Panc1 (cell line): ENCODE data around the gene PRKCA. TPM values are rescaled to one million over a fixed set of nuclear protein-coding genes. Genes with fewer than 3 reads are reported as not detected.

ENCODE experiments used
- ATAC-seq: fragments of 200-7000 bp; cut with Tn5 transposase; 2 replicates; pipeline ENCODE4 v1.9.1; 2020; ENCODE audit warnings: mild to moderate bottlenecking, moderate library complexity
- BruUV-seq: library from RNA; stranded (reverse); fragments of 400-500 nt; replicated peaks from 2 replicates; lab custom pipeline; 2021; lab: Mats Ljungman, UMichigan
- CTCF ChIA-PET: fragments of 300-600 bp; sonication (Branson Sonifier 250); formaldehyde crosslinking; loops from one replicate; lab custom pipeline; 2022; ENCODE audit warnings: antibody characterized with exemption; lab: Charles Lee
- POLR2A ChIA-PET: fragments of 300-600 bp; sonication (Branson Sonifier 250); formaldehyde crosslinking; loops from one replicate; lab custom pipeline; 2022; ENCODE audit warnings: antibody characterized with exemption; lab: Charles Lee
- DNase-seq: peaks from one replicate; pipeline ENCODE4 v3.0.0-alpha.2; 2010; ENCODE audit warnings: low read depth, low spot score
- H3K27ac ChIP-seq: 2 replicates; pipeline ENCODE4 v1.5.1; 2011; ENCODE audit warnings: mild to moderate bottlenecking, low read length, inconsistent platforms
- H3K27me3 ChIP-seq: fragments of 200-500 bp; sonication (Bioruptor generic); 2 replicates; pipeline ENCODE4 v1.6.0; 2014; ENCODE audit warnings: low read length, inconsistent platforms; ENCODE audit not compliant: control insufficient read depth, insufficient read depth
- H3K36me3 ChIP-seq: fragments of 200-500 bp; sonication (Bioruptor generic); 2 replicates; pipeline ENCODE4 v1.5.1; 2014; ENCODE audit warnings: inconsistent platforms, mild to moderate bottlenecking, low read length, moderate library complexity; ENCODE audit not compliant: control insufficient read depth, insufficient read depth
- H3K4me1 ChIP-seq: 2 replicates; pipeline ENCODE4 v1.5.1; 2011; ENCODE audit warnings: inconsistent platforms, mild to moderate bottlenecking, low read length, moderate library complexity; ENCODE audit not compliant: control insufficient read depth, insufficient read depth
- H3K4me3 ChIP-seq, 2 experiments: 2 replicates each; pipeline ENCODE4 v1.5.1; 2011 to 2012; ENCODE audit warnings: low read depth in 2 of 2, low read length in 2 of 2, mild to moderate bottlenecking in 2 of 2, inconsistent platforms in 1 of 2, moderate library complexity in 1 of 2
- H3K9me3 ChIP-seq: fragments of 200-500 bp; sonication (Bioruptor generic); 2 replicates; pipeline ENCODE4 v1.5.1; 2014; ENCODE audit warnings: low read depth, mild to moderate bottlenecking, inconsistent platforms, low read length, moderate library complexity; ENCODE audit not compliant: control insufficient read depth, insufficient read depth
- CTCF ChIP-seq: fragments of 450-650 bp; IDR thresholded peaks from 2 replicates; pipeline ENCODE4 v1.5.1; 2017; ENCODE audit warnings: mild to moderate bottlenecking
- POLR2AphosphoS5 ChIP-seq: IDR thresholded peaks from 2 replicates; pipeline ENCODE4 v1.6.1; 2012; ENCODE audit warnings: mild to moderate bottlenecking, low read depth, low read length, moderate library complexity
- REST ChIP-seq, 2 experiments: IDR thresholded peaks; 2 replicates each; pipeline ENCODE4 v1.6.1; 2011 to 2012; ENCODE audit warnings: low read depth in 2 of 2, control low read depth in 1 of 2, low read length in 1 of 2, mild to moderate bottlenecking in 1 of 2, moderate library complexity in 1 of 2; ENCODE audit not compliant: insufficient read depth in 1 of 2
- SIN3A ChIP-seq: IDR thresholded peaks from 2 replicates; pipeline ENCODE4 v1.6.1; 2012; ENCODE audit warnings: low read depth, mild to moderate bottlenecking, low read length, moderate library complexity, borderline replicate concordance; ENCODE audit not compliant: insufficient read depth
- TCF7L2 ChIP-seq: IDR thresholded peaks from 2 replicates; pipeline ENCODE4 v1.6.1; 2011; ENCODE audit warnings: mild to moderate bottlenecking, low read depth, low read length, inconsistent platforms
- in situ Hi-C: cut with HindIII; loops from 2 replicates; pipeline ENCODE4 v1.10.0; 2016; ENCODE audit warnings: low sequenced_read_pairs, low pct_unique_long_range_greater_than_20kb
- intact Hi-C: fragments of 100-400 bp; cut with micrococcal nuclease; formaldehyde crosslinking; loops from one replicate; pipeline ENCODE4 v1.10.0; 2022; ENCODE audit not compliant: unreplicated experiment
- total RNA-seq: library from RNA; stranded (reverse); gene quantifications from one replicate; pipeline ENCODE4 v1.2.1, GENCODE V29; 2021; ENCODE audit not compliant: unreplicated experiment

Gene PRKCA
- total RNA-seq, 1 experiment from 2014 or later: 53.0 TPM

- DNase-seq: no peak
- BruUV-seq: no TSS peak
- Histone ChIP-seq H3K9me3 (no peaks in the 10 kb centered on the region), H3K36me3 (no peaks in the 10 kb centered on the region; the same call in 1 of the 2 replicates), H3K4me3 (no peak overlapping the region), H3K27ac (no peak overlapping the region), H3K4me1 (no peaks in the 10 kb centered on the region), H3K27me3 (no peaks in the 10 kb centered on the region)
- in situ Hi-C loops: no loop called here
- TF ChIP-seq SIN3A (no peak), TCF7L2 (no peak), REST (IDR thresholded peaks at IDR 0.05; ENCODE audit: insufficient read depth in 1 of 2, low read depth in 2 of 2, low read length in 1 of 2) (no peak), POLR2AphosphoS5 (no peak), CTCF (no peak)
- ChIA-PET CTCF (no interaction called here), POLR2A (interaction anchor here (0.6 kb wide), 1 partner anchor 21 kb away, joined by 9 read pairs; no protein-coding TSS in a partner anchor)
- intact Hi-C loops: no loop called here
- no peak for ATAC-seq
Observed at GRCh38 chr17:66632731-66633130, 330.3 kb downstream of the PRKCA start.

GRCh38 chr17:66633317-66633965 is 331.0 kb downstream of the PRKCA start:
- BruUV-seq: no TSS peak
- ChIA-PET POLR2A (no interaction called here), CTCF (no interaction called here)
- Histone ChIP-seq H3K9me3 (no peaks in the 10 kb centered on the region), H3K4me3 (no peak overlapping the region), H3K4me1 (no peaks in the 10 kb centered on the region), H3K27ac (no peak overlapping the region), H3K27me3 (no peaks in the 10 kb centered on the region), H3K36me3 (no peaks in the 10 kb centered on the region)
- intact Hi-C loops: no loop called here
- DNase-seq (no peak), ATAC-seq (no peak)
- TF ChIP-seq CTCF (no peak), TCF7L2 (no peak), REST (IDR thresholded peaks at IDR 0.05; ENCODE audit: insufficient read depth in 1 of 2, low read depth in 2 of 2, low read length in 1 of 2) (no peak), POLR2AphosphoS5 (no peak), SIN3A (no peak)
- in situ Hi-C loops: no loop called here
